ENCODE measurements around the gene LRBA.
"Not testable (repeated sequence)": the region's sequence is repeated elsewhere in the genome, so short reads cannot be mapped to it uniquely, and the experiment has no call there.

LRBA gene

DNA sequence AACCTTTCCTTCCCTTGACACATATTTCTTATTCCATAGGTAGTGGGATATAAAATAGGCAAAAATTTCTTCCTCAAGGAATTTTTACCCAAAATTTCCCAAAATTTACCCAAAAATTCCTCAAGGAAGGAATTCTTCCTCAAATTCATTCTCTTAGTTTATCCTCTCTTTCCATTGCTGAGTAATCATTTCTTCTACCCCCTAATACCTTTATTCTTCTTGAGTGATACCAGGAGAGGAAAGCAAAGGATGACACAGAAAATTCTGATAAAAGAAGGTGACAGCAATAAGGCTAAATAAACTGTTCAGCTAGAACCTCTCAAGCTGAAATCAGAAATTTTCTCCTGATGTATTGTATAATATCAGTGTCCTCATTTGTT lies 624.6 kb downstream of the LRBA start:
- no peak for DNase-seq (ENCODE audit: extremely low read depth in 1 of 2, low read depth in 1 of 2)

DNA sequence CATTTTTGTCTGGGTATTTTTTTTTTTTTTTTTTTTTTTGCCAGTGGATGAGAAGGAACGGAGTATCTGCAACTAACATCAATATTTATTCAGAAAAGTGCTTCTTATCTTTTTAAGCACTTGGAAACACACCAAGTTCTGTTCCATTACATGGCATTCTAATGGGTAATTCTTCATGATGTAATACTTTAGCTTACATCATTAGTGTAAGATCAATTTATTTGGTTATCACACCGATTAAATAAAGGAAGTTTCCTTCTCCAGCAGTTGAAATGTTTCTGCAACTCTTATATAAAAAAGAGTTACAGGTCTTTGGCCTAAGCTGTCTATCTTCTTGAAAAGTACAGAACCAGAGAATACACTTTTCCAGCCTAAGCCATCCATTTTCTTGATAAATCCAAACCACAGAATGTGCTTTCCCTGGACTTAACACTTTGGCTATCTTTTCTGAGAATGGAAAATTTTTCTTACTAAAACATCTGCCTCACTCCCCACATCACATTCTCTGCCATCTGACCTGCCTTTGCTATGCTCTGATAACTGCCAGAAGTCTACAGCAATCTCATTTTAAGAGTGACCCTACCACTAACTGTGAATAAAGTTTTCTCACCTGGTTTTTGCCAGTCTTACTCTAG lies 625.1 kb downstream of the LRBA start:
- no peak for DNase-seq (ENCODE audit: extremely low read depth in 1 of 2, low read depth in 1 of 2)

DNA sequence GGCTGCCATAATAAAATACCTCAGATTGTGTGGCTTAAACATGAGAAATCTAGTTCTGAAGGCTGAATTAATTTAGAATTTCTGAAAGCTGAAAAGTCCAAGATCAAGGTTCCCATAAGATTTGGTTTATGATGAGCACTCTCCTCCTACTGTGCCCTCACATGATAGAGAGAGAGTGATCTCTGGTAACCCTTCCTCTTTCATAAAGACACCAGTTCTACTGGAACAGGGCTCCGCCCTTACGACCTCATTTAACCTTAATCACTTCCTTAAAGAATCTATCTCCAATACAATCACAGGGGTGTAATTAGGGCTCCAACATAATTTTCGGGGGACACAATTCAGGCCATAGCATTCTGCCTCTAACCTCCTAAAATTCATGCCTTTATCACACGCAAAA lies 627.1 kb downstream of the LRBA start:
- DNase-seq (ENCODE audit: extremely low read depth in 1 of 2, low read depth in 1 of 2), result no peak

DNA sequence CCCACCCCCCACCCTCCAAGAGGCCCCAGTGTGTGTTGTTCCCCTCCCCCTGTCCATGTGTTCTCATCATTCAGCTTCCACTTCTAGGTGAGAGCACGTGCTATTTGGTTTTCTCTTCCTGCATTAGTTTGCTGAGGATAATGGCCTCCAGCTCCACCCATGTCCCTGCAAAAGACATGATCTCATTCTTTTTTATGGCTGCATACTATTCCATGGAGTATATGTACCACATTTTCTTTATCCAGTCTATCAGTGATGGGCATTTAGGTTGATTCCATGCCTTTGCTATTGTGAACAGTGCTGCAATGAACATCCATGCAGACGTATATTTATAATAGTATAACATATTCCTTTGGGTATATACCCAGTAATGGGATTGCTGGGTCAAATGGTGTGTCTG lies 628.7 kb downstream of the LRBA start:
- DNase-seq (ENCODE audit: extremely low read depth in 1 of 2, low read depth in 1 of 2), result not testable (repeated sequence)

GRCh38 chr4:150385606-150386005 lies 629.5 kb downstream of the LRBA start:
- no peak for DNase-seq (ENCODE audit: extremely low read depth in 1 of 2, low read depth in 1 of 2)

GRCh38 chr4:150384249-150384648 lies 630.8 kb downstream of the LRBA start:
- no peak for DNase-seq (ENCODE audit: extremely low read depth in 1 of 2, low read depth in 1 of 2)

- DNase-seq (ENCODE audit: extremely low read depth in 1 of 2, low read depth in 1 of 2), result no peak
These were observed 633.1 kb downstream of the LRBA start for GRCh38 chr4:150382028-150382427.

DNA sequence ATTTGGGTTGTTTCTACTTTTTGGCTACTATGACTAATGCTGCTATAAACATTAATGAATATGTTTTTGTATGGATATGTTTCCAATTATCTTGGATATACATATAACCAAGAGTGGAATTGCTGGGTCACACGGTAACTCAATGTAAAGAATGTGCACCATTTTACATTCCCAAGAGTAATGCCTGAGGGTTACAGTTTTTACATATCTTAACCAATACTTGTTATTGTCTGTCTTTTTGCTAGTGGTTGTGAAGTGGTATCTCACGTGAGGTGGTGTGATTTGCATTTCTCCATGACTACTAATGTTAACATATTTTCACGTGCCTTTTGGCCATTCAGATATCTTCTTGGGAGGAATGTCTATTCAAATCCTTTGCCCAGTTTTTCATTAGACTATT lies 633.5 kb downstream of the LRBA start:
- DNase-seq (ENCODE audit: extremely low read depth in 1 of 2, low read depth in 1 of 2), result no peak

DNA sequence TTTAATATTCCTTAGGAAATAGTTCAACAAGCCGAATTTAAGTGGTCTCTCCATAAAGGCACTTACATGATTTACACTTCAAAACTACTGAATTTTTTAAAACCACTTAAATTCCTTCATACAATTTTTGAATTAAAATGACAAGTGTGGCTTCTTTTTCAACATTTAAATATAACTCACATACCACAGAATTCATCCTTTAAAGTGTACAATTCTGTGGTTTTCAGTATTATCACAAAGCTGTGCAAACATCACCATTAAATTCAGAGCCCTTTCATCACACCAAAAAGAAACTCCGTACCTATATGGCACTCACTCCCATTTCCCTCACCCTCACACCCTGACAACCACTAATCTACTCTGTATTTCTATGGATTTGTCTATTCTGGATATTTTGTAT lies 634.0 kb downstream of the LRBA start:
- no peak for DNase-seq (ENCODE audit: extremely low read depth in 1 of 2, low read depth in 1 of 2)

DNA sequence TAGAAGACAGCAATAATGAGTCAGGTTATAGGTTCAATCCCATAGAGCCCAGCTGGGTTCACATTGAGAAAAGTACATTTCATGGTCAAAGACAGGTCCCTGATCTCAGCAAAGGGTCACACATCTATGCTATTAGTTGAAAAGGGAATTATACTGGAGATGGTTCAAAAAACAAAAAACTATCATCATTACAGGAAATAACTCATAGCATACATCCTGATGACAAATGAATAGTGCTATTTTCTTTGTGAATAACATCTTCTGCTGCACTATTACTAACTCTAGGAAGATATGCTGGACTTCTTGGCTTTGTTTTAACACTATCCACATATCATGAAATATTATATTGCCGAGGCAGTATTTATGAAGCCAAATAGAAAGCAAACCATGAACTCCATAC lies 635.6 kb downstream of the LRBA start:
- DNase-seq (ENCODE audit: extremely low read depth in 1 of 2, low read depth in 1 of 2), result no peak

DNA sequence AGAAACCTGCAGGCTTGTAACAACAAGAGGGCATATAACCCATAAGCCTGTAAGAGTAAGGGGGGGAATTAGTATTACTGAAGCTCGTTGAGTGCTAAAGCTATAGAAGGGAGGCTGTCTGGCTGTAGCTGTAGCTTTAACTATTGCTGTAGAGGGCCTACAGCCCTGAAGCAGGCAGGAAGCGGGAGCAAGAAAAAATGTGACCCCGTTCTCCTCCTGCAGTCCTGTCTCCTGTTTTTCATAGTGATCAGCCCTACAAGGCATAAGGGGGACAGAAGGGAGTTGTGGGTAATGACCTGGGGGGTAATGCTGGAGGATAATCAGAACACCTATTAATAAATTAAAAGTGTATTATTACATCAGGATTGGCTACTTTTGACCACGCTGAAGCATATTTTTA lies 640.1 kb downstream of the LRBA start:
- DNase-seq (ENCODE audit: extremely low read depth in 1 of 2, low read depth in 1 of 2), result no peak

DNA sequence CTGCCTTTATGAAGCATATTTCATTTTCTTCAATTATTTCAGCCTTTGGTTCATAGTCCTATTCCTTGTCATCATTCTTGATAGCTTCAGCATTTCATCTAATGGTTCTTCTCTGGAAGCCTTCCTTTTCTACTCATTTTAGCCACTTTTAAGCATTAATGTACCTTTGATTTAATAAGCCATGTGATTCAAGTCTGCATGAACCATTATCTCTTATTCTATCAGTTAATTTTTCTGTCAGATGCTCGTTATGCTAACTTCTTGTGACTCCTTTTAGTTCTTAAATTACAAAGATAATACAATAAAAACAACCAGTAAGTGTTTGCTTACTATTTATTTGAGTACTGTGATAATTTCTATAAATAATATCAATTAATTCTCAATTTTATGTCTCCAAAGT lies 643.2 kb downstream of the LRBA start:
- no peak for DNase-seq (ENCODE audit: extremely low read depth in 1 of 2, low read depth in 1 of 2)

DNA sequence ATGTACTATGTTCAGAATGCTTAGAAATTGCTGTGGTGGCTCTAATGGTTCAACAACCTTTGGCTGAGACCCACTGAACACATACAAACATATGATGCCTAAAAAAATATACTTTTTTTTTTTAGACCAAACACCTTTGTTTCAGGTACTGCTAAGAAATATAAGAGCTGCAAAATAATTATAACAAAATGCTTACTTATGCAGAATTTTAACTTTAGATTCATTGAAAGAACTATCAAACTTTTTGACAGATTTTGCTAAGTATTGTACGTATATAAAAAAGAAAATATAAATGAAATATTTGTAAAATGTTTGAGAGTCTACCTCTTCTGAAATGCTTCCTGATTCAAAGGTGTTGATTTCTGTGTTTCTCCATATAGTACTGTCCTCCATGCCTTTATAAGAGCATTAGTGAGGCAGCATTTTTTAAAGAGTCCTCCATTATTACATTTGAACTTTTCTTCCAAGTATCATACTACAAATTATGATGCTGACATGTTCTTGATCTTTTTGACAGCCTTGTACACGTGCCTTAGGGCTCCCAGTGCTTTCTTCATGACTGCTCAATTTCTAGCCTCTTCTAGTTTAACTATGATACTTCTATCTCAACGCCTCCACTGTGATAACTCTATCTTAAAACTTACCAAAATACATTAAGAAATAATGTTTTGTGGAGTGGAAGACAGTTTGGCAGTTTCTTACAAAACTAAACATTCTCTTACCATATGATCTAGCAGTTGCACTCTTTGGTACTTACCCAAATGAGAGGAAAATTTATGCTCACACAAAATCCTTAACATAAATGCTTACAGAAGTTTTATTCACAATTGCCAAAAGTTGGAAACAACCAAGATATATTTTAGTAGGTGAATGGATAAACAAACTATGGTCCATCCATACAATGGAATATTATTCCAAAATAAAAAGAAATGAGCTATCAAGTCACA lies 645.4 kb downstream of the LRBA start:
- no peak for DNase-seq (ENCODE audit: extremely low read depth in 1 of 2, low read depth in 1 of 2)

- no peak for DNase-seq (ENCODE audit: extremely low read depth in 1 of 2, low read depth in 1 of 2)
These were observed 646.4 kb downstream of the LRBA start for GRCh38 chr4:150368667-150369066.

GRCh38 chr4:150367326-150367725 lies 647.8 kb downstream of the LRBA start:
- no peak for DNase-seq (ENCODE audit: extremely low read depth in 1 of 2, low read depth in 1 of 2)

GRCh38 chr4:150366487-150366999 lies 648.5 kb downstream of the LRBA start:
- DNase-seq (ENCODE audit: extremely low read depth in 1 of 2, low read depth in 1 of 2), result no peak

- no peak for DNase-seq (ENCODE audit: extremely low read depth in 1 of 2, low read depth in 1 of 2)
These were observed 651.1 kb downstream of the LRBA start for GRCh38 chr4:150363721-150364688.

GRCh38 chr4:150358691-150359090 lies 656.4 kb downstream of the LRBA start:
- DNase-seq (ENCODE audit: extremely low read depth in 1 of 2, low read depth in 1 of 2), result no peak

DNA sequence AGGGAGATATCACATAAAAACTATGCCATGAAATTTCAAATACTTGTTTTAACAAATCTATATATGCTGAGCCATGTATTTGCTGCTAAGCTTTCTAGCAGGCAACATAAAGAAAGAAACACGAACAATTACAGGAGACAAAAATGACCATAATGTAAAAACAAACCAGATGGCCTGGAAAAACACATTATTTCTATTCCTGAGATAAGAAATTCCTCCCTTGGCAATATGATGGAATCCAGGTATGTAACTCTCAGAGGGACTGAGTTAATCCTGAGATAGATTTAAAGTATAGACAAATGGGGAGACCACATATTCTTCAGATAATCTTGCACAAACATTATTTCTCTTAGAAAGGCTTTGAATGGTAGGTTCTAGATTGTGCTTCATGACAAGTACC lies 657.3 kb downstream of the LRBA start:
- DNase-seq (ENCODE audit: extremely low read depth in 1 of 2, low read depth in 1 of 2), result no peak

- DNase-seq (ENCODE audit: extremely low read depth in 1 of 2, low read depth in 1 of 2), result no peak
These were observed 659.1 kb downstream of the LRBA start for GRCh38 chr4:150355858-150356455.

GRCh38 chr4:150355418-150355817 lies 659.7 kb downstream of the LRBA start:
- DNase-seq (ENCODE audit: extremely low read depth in 1 of 2, low read depth in 1 of 2), result no peak
